ENCODE data around the gene CKAP5. TPM values are rescaled to one million over a fixed set of nuclear protein-coding genes. Genes with fewer than 3 reads are reported as not detected.

Gene CKAP5
- total RNA-seq, 1 experiment from 2014 or later, result 166 TPM

DNA sequence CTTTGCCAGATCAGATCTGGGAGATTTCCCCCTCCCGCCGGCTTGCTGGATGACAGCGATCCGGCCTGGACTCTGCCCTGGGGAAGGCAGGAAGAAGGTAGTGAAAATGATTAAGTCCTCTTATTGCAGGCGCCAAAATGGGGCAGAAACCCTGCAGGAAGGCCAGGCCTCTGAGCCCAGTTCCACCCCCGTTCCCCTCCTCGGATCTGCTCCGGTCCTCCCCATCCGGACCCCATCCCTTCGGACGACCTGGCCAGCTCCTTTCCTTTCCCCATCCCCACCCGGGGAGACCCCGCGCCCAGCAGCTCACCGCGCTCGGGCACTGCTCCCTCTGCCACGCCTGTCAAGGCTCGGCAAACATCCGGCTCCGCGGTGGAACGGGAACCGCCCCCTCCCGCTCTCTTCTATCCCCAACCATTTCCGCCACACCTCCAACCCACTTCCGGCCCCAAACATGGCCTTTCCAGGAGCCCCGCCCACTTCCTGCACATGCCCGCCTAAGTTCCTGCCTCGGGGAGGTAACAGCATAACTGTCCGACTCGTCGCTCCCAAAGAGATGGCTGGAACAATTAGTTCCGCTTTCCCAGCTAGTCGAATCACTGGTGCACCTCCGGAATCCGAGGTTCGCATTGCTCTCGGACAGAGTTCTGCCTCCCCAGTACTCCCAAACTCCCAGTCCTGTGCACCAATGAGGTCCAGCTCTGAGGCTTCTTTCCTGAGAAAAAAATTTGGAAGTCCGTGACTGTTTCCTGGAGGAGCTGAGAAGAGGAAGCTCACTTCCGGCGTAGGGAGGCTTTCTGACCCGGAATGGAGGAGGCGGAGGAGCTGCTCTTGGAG is 145.6 kb downstream of the CKAP5 start, which contains the start of the genes ARHGAP1 and ZNF408:
Gene ARHGAP1, minus strand, starts transcription at position 379 of the 837 bp plus-strand sequence. CDS start 4,512 bp downstream, outside the sequence.
Gene ZNF408, plus strand, starts transcription at position 791 of the 837 bp plus-strand sequence. Its CDS starts 17 bp downstream, at position 808.
- Histone ChIP-seq H3K4me2 (ENCODE audit: low read length) (peak within 1 kb of the TSS; percentile 72), H3K4me1 (ENCODE audit: control insufficient read depth in 1 of 2, insufficient read depth in 2 of 2, low read length in 2 of 2) (peaks cover 2 to 23% of the 10 kb centered on the region in 2 experiments; a peak in 2 of 4 replicates), H3K27ac (ENCODE audit: low read depth, low read length) (peak within 1 kb of the TSS; percentile 96), H3K4me3 (replicated peaks in 1 of 2; ENCODE audit: low read depth in 1 of 2, low read length in 2 of 2) (peak within 1 kb of the TSS; percentile 87 to 91), H4K20me1 (ENCODE audit: insufficient read depth) (no peaks in the 10 kb centered on the region), H3K9me2 (ENCODE audit: insufficient read depth) (no peaks in the 10 kb centered on the region), H2AFZ (ENCODE audit: low read depth, low read length, poor library complexity, severe bottlenecking) (peak within 1 kb of the TSS; percentile 81), H3K9me3 (ENCODE audit: control insufficient read depth in 1 of 2, insufficient read depth in 1 of 2, low read depth in 1 of 2, low read length in 2 of 2) (no peaks in the 10 kb centered on the region), H3K9ac (ENCODE audit: low read length) (peak within 1 kb of the TSS; percentile 75), H3K36me3 (ENCODE audit: control insufficient read depth in 1 of 2, insufficient read depth in 2 of 2, low read length in 2 of 2) (peaks cover 20 to 27% of the 10 kb centered on the region in 2 experiments), H3K27me3 (ENCODE audit: insufficient read depth, low read length) (no peaks in the 10 kb centered on the region), H3K79me2 (ENCODE audit: insufficient read depth, low read length) (peaks cover 36% of the 10 kb centered on the region)
- no TSS peak for BruUV-seq (replicated peaks)
- intact Hi-C loops (cut with micrococcal nuclease), result no loop called here
- ChIA-PET POLR2A (interaction anchor here (1.2 to 1.6 kb wide), 2 partner anchors 13 to 17 kb away, joined by 3 read pairs; no protein-coding TSS in a partner anchor), RAD21 (ENCODE audit: low non-redundant PET in 1 of 2, low total read pairs in 2 of 2, uncharacterized antibody in 2 of 2, unreplicated experiment in 2 of 2) (no interaction called here), CTCF (interaction anchor here (1.5 kb wide), 1 partner anchor 317 kb away, joined by 3 read pairs; no protein-coding TSS in a partner anchor)
- DNase-seq (ENCODE audit: low read depth, low spot score), result peak; percentile 99
- peak; percentile 89 for ATAC-seq
- TF ChIP-seq FOSL1 (IDR thresholded peaks at IDR 0.05; ENCODE audit: low read depth) (no peak; the same call in 1 of the 2 replicates), MAX (IDR thresholded peaks at IDR 0.05) (peak; percentile 86), ZFX (IDR thresholded peaks at IDR 0.05) (peak; percentile 48; the same call in 1 of the 2 replicates), SIN3A (IDR thresholded peaks at IDR 0.05; ENCODE audit: low read depth) (peak; percentile 92), YY1 (IDR thresholded peaks at IDR 0.05; ENCODE audit: extremely low read depth, insufficient replicate concordance, low read depth, low read length) (no peak), SP1 (IDR thresholded peaks at IDR 0.05; ENCODE audit: low read depth) (peak; percentile 91), EGR1 (IDR thresholded peaks at IDR 0.05; ENCODE audit: low read depth) (peak; percentile 75), SRF (IDR thresholded peaks at IDR 0.05; ENCODE audit: low read depth) (peak; percentile 99), ELF1 (IDR thresholded peaks at IDR 0.05; ENCODE audit: borderline replicate concordance, low read depth) (peak; percentile 84), CBX3 (IDR thresholded peaks at IDR 0.05; ENCODE audit: low read depth) (peak; percentile 76; the same call in 1 of the 2 replicates), EZH2phosphoT487 (IDR thresholded peaks at IDR 0.05; ENCODE audit: borderline replicate concordance) (no peak), POLR2AphosphoS5 (IDR thresholded peaks at IDR 0.05; ENCODE audit: low read depth, low read length) (peak; percentile 76), RAD21 (IDR thresholded peaks at IDR 0.05; ENCODE audit: low read depth) (no peak), CTCF (IDR thresholded peaks at IDR 0.05 in 2 of 3, conservative IDR thresholded peaks at IDR 0.05 in 1 of 3; ENCODE audit: borderline replicate concordance in 1 of 3, insufficient read depth in 1 of 3, low read depth in 2 of 3, low read length in 2 of 3) (no peak), CEBPB (IDR thresholded peaks at IDR 0.05; ENCODE audit: low read depth) (no peak), JUND (IDR thresholded peaks at IDR 0.05) (no peak), EZH2 (IDR thresholded peaks at IDR 0.05) (no peak)
- TF ChIP-seq, protein P1, sequence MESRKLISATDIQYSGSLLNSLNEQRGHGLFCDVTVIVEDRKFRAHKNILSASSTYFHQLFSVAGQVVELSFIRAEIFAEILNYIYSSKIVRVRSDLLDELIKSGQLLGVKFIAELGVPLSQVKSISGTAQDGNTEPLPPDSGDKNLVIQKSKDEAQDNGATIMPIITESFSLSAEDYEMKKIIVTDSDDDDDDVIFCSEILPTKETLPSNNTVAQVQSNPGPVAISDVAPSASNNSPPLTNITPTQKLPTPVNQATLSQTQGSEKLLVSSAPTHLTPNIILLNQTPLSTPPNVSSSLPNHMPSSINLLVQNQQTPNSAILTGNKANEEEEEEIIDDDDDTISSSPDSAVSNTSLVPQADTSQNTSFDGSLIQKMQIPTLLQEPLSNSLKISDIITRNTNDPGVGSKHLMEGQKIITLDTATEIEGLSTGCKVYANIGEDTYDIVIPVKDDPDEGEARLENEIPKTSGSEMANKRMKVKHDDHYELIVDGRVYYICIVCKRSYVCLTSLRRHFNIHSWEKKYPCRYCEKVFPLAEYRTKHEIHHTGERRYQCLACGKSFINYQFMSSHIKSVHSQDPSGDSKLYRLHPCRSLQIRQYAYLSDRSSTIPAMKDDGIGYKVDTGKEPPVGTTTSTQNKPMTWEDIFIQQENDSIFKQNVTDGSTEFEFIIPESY (IDR thresholded peaks at IDR 0.05; ENCODE audit: extremely low read depth, insufficient replicate concordance, low read length), result no peak
- TF ChIP-seq, protein P2, sequence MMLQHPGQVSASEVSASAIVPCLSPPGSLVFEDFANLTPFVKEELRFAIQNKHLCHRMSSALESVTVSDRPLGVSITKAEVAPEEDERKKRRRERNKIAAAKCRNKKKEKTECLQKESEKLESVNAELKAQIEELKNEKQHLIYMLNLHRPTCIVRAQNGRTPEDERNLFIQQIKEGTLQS (IDR thresholded peaks at IDR 0.05), result no peak
